Glutamatergic neuron (in vitro differentiated cells): ENCODE measurements around the gene DARS1. TPM values are rescaled to one million over a fixed set of nuclear protein-coding genes. Genes with fewer than 3 reads are reported as not detected.

Source experiments
- DNase-seq: peaks from one replicate; pipeline ENCODE4 v3.0.0; 2022
- H3K27ac Mint-ChIP-seq: one replicate; pipeline ENCODE4 v1.8.0; 2020; ENCODE audit warnings: mild to moderate bottlenecking, mixed read lengths, inconsistent platforms; ENCODE audit not compliant: unreplicated experiment
- H3K27me3 Mint-ChIP-seq: one replicate; pipeline ENCODE4 v1.8.0; 2020; ENCODE audit warnings: mild to moderate bottlenecking, moderate library complexity, mixed read lengths, inconsistent platforms; ENCODE audit not compliant: unreplicated experiment
- H3K36me3 Mint-ChIP-seq: one replicate; pipeline ENCODE4 v1.8.0; 2020; ENCODE audit warnings: mild to moderate bottlenecking, mixed read lengths, inconsistent platforms; ENCODE audit not compliant: unreplicated experiment
- H3K4me1 Mint-ChIP-seq: one replicate; pipeline ENCODE4 v1.8.0; 2020; ENCODE audit warnings: mild to moderate bottlenecking, low read depth, mixed read lengths, inconsistent platforms; ENCODE audit not compliant: unreplicated experiment
- H3K4me3 Mint-ChIP-seq: one replicate; pipeline ENCODE4 v1.8.0; 2020; ENCODE audit warnings: mild to moderate bottlenecking, mixed read lengths, inconsistent platforms; ENCODE audit not compliant: unreplicated experiment
- H3K9me3 Mint-ChIP-seq: one replicate; pipeline ENCODE4 v1.8.0; 2020; ENCODE audit warnings: mild to moderate bottlenecking, moderate library complexity, mixed read lengths, inconsistent platforms; ENCODE audit not compliant: unreplicated experiment
- total RNA-seq: library from RNA; stranded (reverse); fragmentation: NEBNext Ultra II Directional; extraction: Animal tissue kit (Norgen Biotek cat#: 25700); gene quantifications from one replicate; pipeline ENCODE4 v1.2.1, GENCODE V29; 2021; ENCODE audit not compliant: unreplicated experiment
- TF ChIP-seq, protein P1 (sequence below): fragments of 200-600 bp; sonication (generic); IDR thresholded peaks from one replicate; pipeline ENCODE4 v1.5.0; 2021; ENCODE audit not compliant: partially characterized antibody, unreplicated experiment

DARS1 gene
- total RNA-seq, 1 donor from 2014 or later, result 41.0 TPM

- Mint-ChIP-seq H3K27ac (no peak overlapping the region), H3K9me3 (no peaks in the 10 kb centered on the region), H3K4me3 (no peak overlapping the region), H3K4me1 (peaks cover 7% of the 10 kb centered on the region), H3K27me3 (peaks cover 3% of the 10 kb centered on the region), H3K36me3 (peaks cover 4% of the 10 kb centered on the region)
- no peak for DNase-seq
- TF ChIP-seq, protein P1, sequence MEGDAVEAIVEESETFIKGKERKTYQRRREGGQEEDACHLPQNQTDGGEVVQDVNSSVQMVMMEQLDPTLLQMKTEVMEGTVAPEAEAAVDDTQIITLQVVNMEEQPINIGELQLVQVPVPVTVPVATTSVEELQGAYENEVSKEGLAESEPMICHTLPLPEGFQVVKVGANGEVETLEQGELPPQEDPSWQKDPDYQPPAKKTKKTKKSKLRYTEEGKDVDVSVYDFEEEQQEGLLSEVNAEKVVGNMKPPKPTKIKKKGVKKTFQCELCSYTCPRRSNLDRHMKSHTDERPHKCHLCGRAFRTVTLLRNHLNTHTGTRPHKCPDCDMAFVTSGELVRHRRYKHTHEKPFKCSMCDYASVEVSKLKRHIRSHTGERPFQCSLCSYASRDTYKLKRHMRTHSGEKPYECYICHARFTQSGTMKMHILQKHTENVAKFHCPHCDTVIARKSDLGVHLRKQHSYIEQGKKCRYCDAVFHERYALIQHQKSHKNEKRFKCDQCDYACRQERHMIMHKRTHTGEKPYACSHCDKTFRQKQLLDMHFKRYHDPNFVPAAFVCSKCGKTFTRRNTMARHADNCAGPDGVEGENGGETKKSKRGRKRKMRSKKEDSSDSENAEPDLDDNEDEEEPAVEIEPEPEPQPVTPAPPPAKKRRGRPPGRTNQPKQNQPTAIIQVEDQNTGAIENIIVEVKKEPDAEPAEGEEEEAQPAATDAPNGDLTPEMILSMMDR, result no peak
Observed at GRCh38 chr2:135903650-135904049, 81.8 kb downstream of the DARS1 start.

- TF ChIP-seq, protein P1, result no peak
- peak overlapping the region; percentile 7 for H3K27ac Mint-ChIP-seq
Observed at GRCh38 chr2:135899567-135899966, 85.9 kb downstream of the DARS1 start.

DNA sequence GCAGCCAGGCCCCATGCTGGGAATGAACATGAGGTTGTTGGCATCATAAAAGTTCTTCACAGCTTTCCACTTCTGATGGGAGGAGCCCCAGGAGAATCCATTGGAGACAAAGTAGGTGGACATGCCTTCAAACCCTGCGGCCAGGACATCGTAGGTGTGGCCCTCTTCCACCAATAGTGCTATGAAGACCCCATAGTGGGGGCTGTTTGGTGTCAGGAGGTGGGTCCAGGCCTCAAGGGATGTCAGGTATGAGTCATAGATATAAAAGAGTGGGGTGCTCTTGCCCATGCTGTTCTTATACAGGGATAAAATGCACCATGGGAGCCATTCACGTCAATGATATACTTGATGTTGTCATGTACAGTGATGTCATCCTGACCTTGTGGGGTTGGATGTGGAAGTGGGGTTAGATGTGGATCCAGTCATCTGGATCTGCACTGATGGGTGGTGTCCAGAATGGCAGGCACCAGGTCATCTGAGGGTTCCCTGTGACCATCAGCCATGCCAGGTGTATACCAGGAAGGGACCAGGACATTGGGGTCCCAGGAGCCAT, 87.1 kb downstream of the DARS1 start:
- Mint-ChIP-seq H3K4me1 (peaks cover 7% of the 10 kb centered on the region), H3K9me3 (peaks cover 4% of the 10 kb centered on the region)
- TF ChIP-seq, protein P1, result no peak

More at GRCh38 chr2:135899567-135899966, 85.9 kb downstream of the DARS1 start:
- Mint-ChIP-seq H3K27me3 (peaks cover 3% of the 10 kb centered on the region), H3K4me1 (peaks cover 7% of the 10 kb centered on the region), H3K9me3 (peaks cover 4% of the 10 kb centered on the region), H3K4me3 (no peak overlapping the region), H3K36me3 (peaks cover 4% of the 10 kb centered on the region)
- no peak for DNase-seq

DNA sequence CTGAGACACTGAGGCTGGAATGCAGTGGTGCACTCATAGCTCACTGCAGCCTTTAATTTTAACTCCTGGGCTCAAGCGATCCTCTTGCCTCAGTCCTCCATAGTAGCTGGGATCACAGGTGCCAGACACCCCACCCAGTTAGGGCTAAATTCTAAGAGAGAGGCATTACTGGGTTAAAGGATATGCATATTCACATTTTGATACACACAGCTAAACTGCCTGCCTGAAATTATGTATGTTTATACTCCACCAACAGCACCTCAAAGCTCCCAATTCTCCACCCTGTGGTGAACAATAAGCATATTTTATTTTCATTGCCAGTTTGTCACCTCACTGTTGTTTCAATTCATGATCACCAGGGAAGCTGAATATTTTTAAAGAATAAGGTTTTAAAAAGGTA, 90.5 kb downstream of the DARS1 start:
- no peak for DNase-seq
- Mint-ChIP-seq H3K4me3 (no peak overlapping the region), H3K9me3 (peaks cover 4% of the 10 kb centered on the region)

More for the DNA sequence above, 87.1 kb downstream of the DARS1 start:
- Mint-ChIP-seq H3K27me3 (peaks cover 3% of the 10 kb centered on the region), H3K27ac (no peak overlapping the region), H3K36me3 (peaks cover 4% of the 10 kb centered on the region), H3K4me3 (no peak overlapping the region)
- no peak for DNase-seq

GRCh38 chr2:135893374-135893794, 92.0 kb downstream of the DARS1 start:
- TF ChIP-seq, protein P1, result no peak

More for the DNA sequence above, 90.5 kb downstream of the DARS1 start:
- Mint-ChIP-seq H3K27me3 (peaks cover 2% of the 10 kb centered on the region), H3K36me3 (peaks cover 4% of the 10 kb centered on the region), H3K4me1 (peaks cover 7% of the 10 kb centered on the region), H3K27ac (no peak overlapping the region)
- TF ChIP-seq, protein P1, result no peak

More at GRCh38 chr2:135893374-135893794, 92.0 kb downstream of the DARS1 start:
- Mint-ChIP-seq H3K9me3 (peaks cover 3% of the 10 kb centered on the region), H3K4me3 (no peak overlapping the region), H3K27ac (no peak overlapping the region), H3K27me3 (no peaks in the 10 kb centered on the region), H3K4me1 (no peaks in the 10 kb centered on the region), H3K36me3 (peaks cover 6% of the 10 kb centered on the region)
- no peak for DNase-seq
